SK-N-SH (cell line): ENCODE measurements around the gene USF3. TPM values are rescaled to one million over a fixed set of nuclear protein-coding genes. Genes with fewer than 3 reads are reported as not detected.

Source experiments
- CTCF ChIA-PET: fragments of 300-600, 350-600 bp; formaldehyde crosslinking; extraction: SDS; loops from one replicate; lab custom pipeline; 2021; lab: Yijun Ruan, JAX
- POLR2A ChIA-PET: fragments of 350-600 bp; sonication (Branson Sonifier 250); formaldehyde crosslinking; extraction: SDS; loops from one replicate; lab custom pipeline; 2020; ENCODE audit warnings: antibody characterized with exemption, inconsistent platforms; lab: Yijun Ruan, JAX
- DNase-seq: peaks from one replicate; pipeline ENCODE4 v3.0.0; 2012
- H2AFZ ChIP-seq: fragments of 200-600 bp; sonication (generic); 2 replicates; pipeline ENCODE4 v1.8.1; 2016; ENCODE audit warnings: antibody characterized with exemption, mild to moderate bottlenecking, low read depth
- H3F3A ChIP-seq: fragments of 200-600 bp; sonication (generic); replicated peaks from 2 replicates; pipeline ENCODE3; 2016; ENCODE audit warnings: antibody characterized with exemption, mild to moderate bottlenecking; ENCODE audit not compliant: insufficient read depth
- H3K27ac ChIP-seq, 2 experiments: fragments of 200-500 bp in 1 of 2; fragments of 200-600 bp in 1 of 2; sonication (Bioruptor generic) in 1 of 2; sonication (generic), shearing (Covaris generic) in 1 of 2; 2 replicates each; pipeline versions ENCODE4 v1.5.1 to v1.6.1; 2014 to 2016; ENCODE audit warnings: low read depth in 2 of 2, inconsistent platforms in 1 of 2, low read length in 1 of 2, mild to moderate bottlenecking in 1 of 2, mixed read lengths in 1 of 2
- H3K27me3 ChIP-seq: fragments of 200-600 bp; sonication (generic), shearing (Covaris generic); 2 replicates; pipeline ENCODE4 v1.6.1; 2016; ENCODE audit warnings: mixed run types; ENCODE audit not compliant: insufficient read depth
- H3K36me3 ChIP-seq, 2 experiments: fragments of 200-500 bp in 1 of 2; fragments of 200-600 bp in 1 of 2; sonication (Bioruptor generic) in 1 of 2; sonication (generic) in 1 of 2; replicated peaks in 1 of 2; 2 replicates each; pipeline versions ENCODE3 to v1.5.1; 2014 to 2016; ENCODE audit warnings: low read length in 1 of 2, mild to moderate bottlenecking in 1 of 2; ENCODE audit not compliant: insufficient read depth in 2 of 2, control insufficient read depth in 1 of 2
- H3K4me1 ChIP-seq, 2 experiments: fragments of 200-500 bp in 1 of 2; fragments of 200-600 bp in 1 of 2; sonication (Bioruptor generic) in 1 of 2; sonication (generic), shearing (Covaris generic) in 1 of 2; 2 replicates each; pipeline versions ENCODE4 v1.5.1 to v1.6.1; 2014 to 2016; ENCODE audit warnings: low read depth in 1 of 2, low read length in 1 of 2, mixed run types in 1 of 2; ENCODE audit not compliant: insufficient read depth in 2 of 2, control insufficient read depth in 1 of 2
- H3K4me2 ChIP-seq: fragments of 200-600 bp; sonication (generic), shearing (Covaris generic); 2 replicates; pipeline ENCODE4 v1.6.1; 2017; ENCODE audit warnings: mixed run types
- H3K4me3 ChIP-seq, 2 experiments: fragments of 200-500 bp in 1 of 2; fragments of 200-600 bp in 1 of 2; sonication (Bioruptor generic) in 1 of 2; sonication (generic), shearing (Covaris generic) in 1 of 2; 2 replicates each; pipeline versions ENCODE4 v1.5.1 to v1.8.1; 2014 to 2016; ENCODE audit warnings: low read depth in 2 of 2, inconsistent platforms in 1 of 2, low read length in 1 of 2, mild to moderate bottlenecking in 1 of 2, mixed read lengths in 1 of 2, moderate library complexity in 1 of 2
- H3K79me2 ChIP-seq: fragments of 200-600 bp; sonication (generic); 2 replicates; pipeline ENCODE4 v1.8.1; 2017; ENCODE audit warnings: mild to moderate bottlenecking; ENCODE audit not compliant: insufficient read depth
- H3K9ac ChIP-seq: fragments of 200-600 bp; sonication (generic); 2 replicates; pipeline ENCODE4 v1.6.1; 2017; ENCODE audit warnings: mixed run types
- H3K9me2 ChIP-seq: fragments of 200-600 bp; sonication (generic); 2 replicates; pipeline ENCODE4 v1.6.1; 2017; ENCODE audit warnings: mixed run types
- H3K9me3 ChIP-seq: fragments of 200-600 bp; sonication (generic); 2 replicates; pipeline ENCODE4 v1.6.1; 2017; ENCODE audit warnings: mixed run types, mild to moderate bottlenecking, moderate library complexity
- H4K20me1 ChIP-seq: fragments of 200-600 bp; sonication (generic); 2 replicates; pipeline ENCODE4 v1.6.1; 2017; ENCODE audit warnings: mild to moderate bottlenecking, mixed run types; ENCODE audit not compliant: insufficient read depth
- CHD2 ChIP-seq: fragments of 150-350 bp; IDR thresholded peaks from 2 replicates; pipeline ENCODE4 v1.6.1; 2018; ENCODE audit warnings: low read length; ENCODE audit not compliant: partially characterized antibody
- CTCF ChIP-seq: fragments of 200-600 bp; sonication (generic); IDR thresholded peaks from 2 replicates; pipeline ENCODE4 v1.6.1; 2017; ENCODE audit warnings: antibody characterized with exemption, mild to moderate bottlenecking, moderate library complexity
- ELF1 ChIP-seq: IDR thresholded peaks from 2 replicates; pipeline ENCODE4 v1.4.0; 2012
- FOXJ3 ChIP-seq: sonication (generic); formaldehyde crosslinking; IDR thresholded peaks from 2 replicates; pipeline ENCODE4 v1.5.1; 2020; ENCODE audit warnings: mild to moderate bottlenecking, missing genetic modification reagents
- MAX ChIP-seq: IDR thresholded peaks from 2 replicates; pipeline ENCODE4 v1.4.0; 2012; ENCODE audit warnings: low read depth
- POLR2AphosphoS5 ChIP-seq: IDR thresholded peaks from 2 replicates; pipeline ENCODE4 v1.6.1; 2012; ENCODE audit warnings: low read depth, low read length
- RAD21 ChIP-seq: IDR thresholded peaks from 2 replicates; pipeline ENCODE4 v1.6.1; 2012; ENCODE audit warnings: mild to moderate bottlenecking, low read length
- RCOR1 ChIP-seq: fragments of 150-350 bp; IDR thresholded peaks from 2 replicates; pipeline ENCODE4 v1.6.1; 2017; ENCODE audit warnings: antibody characterized with exemption, low read length
- REST ChIP-seq: IDR thresholded peaks from 2 replicates; pipeline ENCODE4 v1.6.1; 2012; ENCODE audit warnings: mild to moderate bottlenecking, low read depth, low read length, moderate library complexity
- RXRA ChIP-seq: IDR thresholded peaks from 2 replicates; pipeline ENCODE4 v1.4.0; 2012; ENCODE audit warnings: low read depth, mild to moderate bottlenecking, borderline replicate concordance
- SMC3 ChIP-seq: IDR thresholded peaks from 2 replicates; pipeline ENCODE4 v1.6.1; 2012; ENCODE audit warnings: low read depth, low read length, improper control_type of control experiment
- TAF1 ChIP-seq: IDR thresholded peaks from 2 replicates; pipeline ENCODE4 v1.6.1; 2012; ENCODE audit warnings: low read depth, mild to moderate bottlenecking, low read length, moderate library complexity, borderline replicate concordance
- TCF12 ChIP-seq: IDR thresholded peaks from 2 replicates; pipeline ENCODE4 v1.4.0; 2012
- USF1 ChIP-seq: IDR thresholded peaks from 2 replicates; pipeline ENCODE4 v1.4.0; 2012; ENCODE audit warnings: low read depth, borderline replicate concordance
- USF2 ChIP-seq: fragments of 150-350 bp; IDR thresholded peaks from 2 replicates; pipeline ENCODE4 v1.6.1; 2017; ENCODE audit warnings: antibody characterized with exemption, low read length, low read depth, borderline replicate concordance
- YY1 ChIP-seq: IDR thresholded peaks from 2 replicates; pipeline ENCODE4 v1.4.0; 2012; ENCODE audit warnings: low read depth, mild to moderate bottlenecking
- WGBS: methylation state at CpG from one replicate; pipeline ENCODE4 v1.1.6; 2017; ENCODE audit warnings: low lambda C conversion rate; 5-methylcytosine and 5-hydroxymethylcytosine counted together
- polyA plus RNA-seq, 3 experiments: library from polyadenylated mRNA; depleted of rRNA; stranded (reverse); fragments of >200 nt; gene quantifications; 2 replicates each; pipeline ENCODE4 v1.2.3, GENCODE V29; 2012

USF3 gene
- polyA plus RNA-seq, 1 of the 3 experiments (the other 2 are of a cell fraction) = 3.1 TPM

GRCh38 chr3:113617726-113618125 is 78.7 kb downstream of the USF3 start:
- no peak for DNase-seq
- no peak overlapping the region for H2AFZ ChIP-seq
- WGBS = 62% methylated on average over 2 of the region's 2 CpGs
- H3K4me1 ChIP-seq = no peaks in the 10 kb centered on the region
- CTCF ChIA-PET = interaction anchor here (1.0 to 2.4 kb wide), 3 partner anchors 9 to 41 kb away, joined by 3 to 18 read pairs (median 3); no protein-coding TSS in a partner anchor
- TF ChIP-seq USF2 = no peak
- TF ChIP-seq YY1 = no peak
- no peak for TF ChIP-seq POLR2AphosphoS5
- TF ChIP-seq TCF12 = no peak
- no peak for TF ChIP-seq ELF1
- no peak for TF ChIP-seq RAD21
- TF ChIP-seq RXRA = no peak
- no peak for TF ChIP-seq MAX
- TF ChIP-seq REST = no peak
- no peak for TF ChIP-seq CHD2
- TF ChIP-seq, all 33 proteins: peak for 0
- no peak overlapping the region for H3K4me2 ChIP-seq
- H3K9ac ChIP-seq = no peak overlapping the region
- POLR2A ChIA-PET = no interaction called here
- H3K4me3 ChIP-seq = no peak overlapping the region
- H3F3A ChIP-seq = no peaks in the 10 kb centered on the region
- H3K27me3 ChIP-seq = no peaks in the 10 kb centered on the region
- no peaks in the 10 kb centered on the region for H3K9me3 ChIP-seq
- no peaks in the 10 kb centered on the region for H3K9me2 ChIP-seq
- H4K20me1 ChIP-seq = no peaks in the 10 kb centered on the region
- no peak overlapping the region for H3K27ac ChIP-seq
- H3K79me2 ChIP-seq = no peaks in the 10 kb centered on the region
- no peaks in the 10 kb centered on the region for H3K36me3 ChIP-seq

- POLR2A ChIA-PET = no interaction called here
- Histone ChIP-seq H3F3A (no peaks in the 10 kb centered on the region), H3K36me3 (no peaks in the 10 kb centered on the region), H3K79me2 (no peaks in the 10 kb centered on the region), H2AFZ (no peak overlapping the region; the same call in 1 of the 2 replicates), H3K4me3 (no peak overlapping the region), H3K4me2 (no peak overlapping the region), H3K9me2 (no peaks in the 10 kb centered on the region), H3K27ac (no peak overlapping the region), H3K9ac (no peak overlapping the region), H3K9me3 (no peaks in the 10 kb centered on the region), H3K4me1 (no peaks in the 10 kb centered on the region), H3K27me3 (no peaks in the 10 kb centered on the region; the same call in 1 of the 2 replicates), H4K20me1 (no peaks in the 10 kb centered on the region)
- no peak for DNase-seq
- 78% methylated on average over 4 of the region's 4 CpGs for WGBS
- CTCF ChIA-PET = interaction anchor here (0.9 to 2.4 kb wide), 2 partner anchors 11 to 122 kb away, joined by 3 to 18 read pairs; no protein-coding TSS in a partner anchor
- TF ChIP-seq TCF12 (no peak), RAD21 (no peak), POLR2AphosphoS5 (no peak), RCOR1 (no peak), YY1 (no peak), FOXJ3 (CRISPR knock-in tag) (no peak), TAF1 (no peak), USF1 (no peak), SMC3 (no peak), REST (no peak), CTCF (no peak)
These were observed 80.5 kb downstream of the USF3 start for GRCh38 chr3:113615976-113616375.
